Measurements from ENCODE around the gene C1D.

DNA sequence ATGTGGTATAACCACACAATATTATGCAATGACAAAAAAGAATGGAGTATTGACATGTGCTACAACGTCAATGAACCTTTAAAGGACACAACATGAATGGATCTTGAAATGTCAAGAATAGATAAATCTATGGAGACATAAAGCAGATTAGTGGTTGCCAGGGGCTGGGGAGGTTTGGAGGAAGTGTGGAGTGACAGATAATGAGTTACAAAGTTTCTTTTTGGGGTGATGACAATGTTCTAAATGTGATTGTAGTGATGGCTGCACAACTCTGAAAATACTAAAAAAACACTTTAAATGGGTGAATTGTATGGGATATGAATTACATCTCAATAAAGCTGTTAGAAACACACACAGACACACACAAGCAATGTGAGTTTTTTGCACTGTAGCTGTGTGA lies 37.4 kb upstream of the C1D start:
- TF ChIP-seq SMC3 (conservative IDR thresholded peaks at IDR 0.05; ENCODE audit: poor library complexity): no peak
- TF ChIP-seq, protein P1, sequence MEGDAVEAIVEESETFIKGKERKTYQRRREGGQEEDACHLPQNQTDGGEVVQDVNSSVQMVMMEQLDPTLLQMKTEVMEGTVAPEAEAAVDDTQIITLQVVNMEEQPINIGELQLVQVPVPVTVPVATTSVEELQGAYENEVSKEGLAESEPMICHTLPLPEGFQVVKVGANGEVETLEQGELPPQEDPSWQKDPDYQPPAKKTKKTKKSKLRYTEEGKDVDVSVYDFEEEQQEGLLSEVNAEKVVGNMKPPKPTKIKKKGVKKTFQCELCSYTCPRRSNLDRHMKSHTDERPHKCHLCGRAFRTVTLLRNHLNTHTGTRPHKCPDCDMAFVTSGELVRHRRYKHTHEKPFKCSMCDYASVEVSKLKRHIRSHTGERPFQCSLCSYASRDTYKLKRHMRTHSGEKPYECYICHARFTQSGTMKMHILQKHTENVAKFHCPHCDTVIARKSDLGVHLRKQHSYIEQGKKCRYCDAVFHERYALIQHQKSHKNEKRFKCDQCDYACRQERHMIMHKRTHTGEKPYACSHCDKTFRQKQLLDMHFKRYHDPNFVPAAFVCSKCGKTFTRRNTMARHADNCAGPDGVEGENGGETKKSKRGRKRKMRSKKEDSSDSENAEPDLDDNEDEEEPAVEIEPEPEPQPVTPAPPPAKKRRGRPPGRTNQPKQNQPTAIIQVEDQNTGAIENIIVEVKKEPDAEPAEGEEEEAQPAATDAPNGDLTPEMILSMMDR (IDR thresholded peaks at IDR 0.05; ENCODE audit: poor library complexity, severe bottlenecking): no peak
- TF ChIP-seq POLR2AphosphoS5 (IDR thresholded peaks at IDR 0.05): no peak
- no peak for TF ChIP-seq EZH2 (IDR thresholded peaks at IDR 0.05; ENCODE audit: borderline replicate concordance, insufficient read depth, low read length, poor library complexity, severe bottlenecking)
- no peak for TF ChIP-seq TAF1 (IDR thresholded peaks at IDR 0.05; ENCODE audit: low read depth)

Data from neural cell (in vitro differentiated cells).